Endometrial microvascular endothelial cells (primary cell): Measurements from ENCODE around the gene ZNF219. TPM values are rescaled to one million over a fixed set of nuclear protein-coding genes. Genes with fewer than 3 reads are reported as not detected.

ENCODE experiments used
- in situ Hi-C: cut with HindIII; loops from 2 replicates; pipeline ENCODE4 v1.10.0; 2017; ENCODE audit warnings: low sequenced_read_pairs, low pct_unique_long_range_greater_than_20kb; ENCODE audit errors: inconsistent ontology term
- total RNA-seq: library from RNA; depleted of rRNA; stranded (reverse); fragments of >200 nt; gene quantifications from one replicate; pipeline ENCODE4 v1.2.3, GENCODE V29; 2015; ENCODE audit errors: inconsistent ontology term

The ZNF219 gene
- total RNA-seq, 1 donor from 2014 or later, result 14.3 TPM

GRCh38 chr14:21072031-21072473 is 26.4 kb downstream of the ZNF219 start:
- in situ Hi-C loops, result no loop called here

- in situ Hi-C loops, result no loop called here
Measured at GRCh38 chr14:21071225-21072030, 27.0 kb downstream of the ZNF219 start.

GRCh38 chr14:21070610-21071224 is 27.7 kb downstream of the ZNF219 start:
- in situ Hi-C loops, result no loop called here

GRCh38 chr14:21070083-21070609 is 28.3 kb downstream of the ZNF219 start, which contains the start of gene ARHGEF40:
Gene ARHGEF40 (plus strand): TSS chr14:21070304. CDS start chr14:21070397, 93 bp downstream.
- in situ Hi-C loops, result no loop called here

GRCh38 chr14:21069388-21070082 is 28.9 kb downstream of the ZNF219 start:
- in situ Hi-C loops, result no loop called here

- in situ Hi-C loops, result no loop called here
Measured at GRCh38 chr14:21068521-21069387, 29.7 kb downstream of the ZNF219 start.

GRCh38 chr14:21066882-21067502 is 31.5 kb downstream of the ZNF219 start:
- in situ Hi-C loops, result no loop called here

- in situ Hi-C loops, result no loop called here
Measured at GRCh38 chr14:21063479-21063878, 35.0 kb downstream of the ZNF219 start.

GRCh38 chr14:21061347-21061668 is 37.1 kb downstream of the ZNF219 start:
- in situ Hi-C loops, result no loop called here

- in situ Hi-C loops, result no loop called here
Measured at GRCh38 chr14:21060614-21061346, 37.7 kb downstream of the ZNF219 start.

GRCh38 chr14:21059842-21060613 is 38.4 kb downstream of the ZNF219 start:
- in situ Hi-C loops, result no loop called here

GRCh38 chr14:21058903-21059302 is 39.6 kb downstream of the ZNF219 start:
- in situ Hi-C loops, result no loop called here

- in situ Hi-C loops, result no loop called here
Measured at GRCh38 chr14:21057803-21058675, 40.4 kb downstream of the ZNF219 start, which contains the start of gene RNASE8. Gene RNASE8 (plus strand): TSS chr14:21057822. CDS start chr14:21057893, 71 bp downstream.

- in situ Hi-C loops, result no loop called here
Measured at GRCh38 chr14:21056520-21057163, 41.8 kb downstream of the ZNF219 start.

- in situ Hi-C loops, result no loop called here
Measured at GRCh38 chr14:21055432-21056117, 42.9 kb downstream of the ZNF219 start.
